Stimulated activated CD8-positive, alpha-beta memory T cell treated with anti-CD3 and anti-CD28 coated beads, Interleukin-7, amount 100 ng/mL, for 1 hour (primary cell): ENCODE measurements around the gene GALNT16.
"Not testable (repeated sequence)": the region's sequence is repeated elsewhere in the genome, so short reads cannot be mapped to it uniquely, and the experiment has no call there.

Source experiments
- DNase-seq, 2 donors: peaks; one replicate each; pipeline ENCODE4 v3.0.0-alpha.2; 2020; ENCODE audit warnings: low read depth in 2 of 2

The GALNT16 gene

GRCh38 chr14:69363964-69364363, 104.0 kb downstream of the GALNT16 start:
- DNase-seq, result no peak

GRCh38 chr14:69364378-69364777, 104.4 kb downstream of the GALNT16 start:
- DNase-seq, result no peak

- DNase-seq, result no peak
Observed at GRCh38 chr14:69366069-69366468, 106.1 kb downstream of the GALNT16 start.

- DNase-seq, result no peak
Observed at GRCh38 chr14:69366761-69367160, 106.8 kb downstream of the GALNT16 start.

- no peak for DNase-seq
Observed at GRCh38 chr14:69368381-69368780, 108.4 kb downstream of the GALNT16 start.

- no peak for DNase-seq
Observed at GRCh38 chr14:69370061-69370460, 110.1 kb downstream of the GALNT16 start.

GRCh38 chr14:69372146-69372545, 112.2 kb downstream of the GALNT16 start:
- no peak for DNase-seq

- no peak for DNase-seq
Observed at GRCh38 chr14:69373104-69373503, 113.1 kb downstream of the GALNT16 start.

GRCh38 chr14:69374235-69374634, 114.3 kb downstream of the GALNT16 start:
- no peak for DNase-seq

- DNase-seq, result no peak
Observed at GRCh38 chr14:69375182-69375581, 115.2 kb downstream of the GALNT16 start.

- DNase-seq, result no peak
Observed at GRCh38 chr14:69375722-69376121, 115.8 kb downstream of the GALNT16 start.

GRCh38 chr14:69376439-69376838, 116.5 kb downstream of the GALNT16 start:
- no peak for DNase-seq

- no peak for DNase-seq
Observed at GRCh38 chr14:69378274-69378673, 118.3 kb downstream of the GALNT16 start.

GRCh38 chr14:69387311-69387710, 127.4 kb downstream of the GALNT16 start:
- no peak for DNase-seq

GRCh38 chr14:69391400-69391799, 131.4 kb downstream of the GALNT16 start:
- not testable (repeated sequence) for DNase-seq

GRCh38 chr14:69392481-69392880, 132.5 kb downstream of the GALNT16 start:
- DNase-seq, result no peak

GRCh38 chr14:69395929-69396328, 136.0 kb downstream of the GALNT16 start:
- DNase-seq, result no peak

- DNase-seq, result peak; percentile 81 to 87
Observed at GRCh38 chr14:69398053-69398817, 138.3 kb downstream of the GALNT16 start, which contains the start of the genes ERH and SLC39A9. Gene ERH (minus strand): TSS chr14:69398299. CDS start chr14:69398233, 66 bp downstream. Gene SLC39A9 (plus strand): TSS chr14:69398692. CDS start chr14:69399370, 678 bp downstream.

GRCh38 chr14:69398818-69399210, 138.9 kb downstream of the GALNT16 start:
- no peak for DNase-seq

GRCh38 chr14:69399750-69400149, 139.8 kb downstream of the GALNT16 start:
- DNase-seq, result no peak

- DNase-seq, result no peak
Observed at GRCh38 chr14:69400154-69400553, 140.2 kb downstream of the GALNT16 start.

GRCh38 chr14:69401841-69402240, 141.9 kb downstream of the GALNT16 start:
- DNase-seq, result no peak

- no peak for DNase-seq
Observed at GRCh38 chr14:69404478-69404877, 144.5 kb downstream of the GALNT16 start.

GRCh38 chr14:69404883-69405282, 144.9 kb downstream of the GALNT16 start:
- no peak for DNase-seq
